HepG2 (cell line): ENCODE data around the gene UQCR10.

ENCODE experiments used
- CHD4 ChIP-seq: fragments of 200-600 bp; sonication (generic); IDR thresholded peaks from 2 replicates; pipeline ENCODE4 v1.7.0; 2017; ENCODE audit warnings: mild to moderate bottlenecking, low read length, borderline replicate concordance
- EZH2 ChIP-seq: conservative IDR thresholded peaks from 2 replicates; pipeline ENCODE4 v1.6.1; 2012; ENCODE audit warnings: mild to moderate bottlenecking, low read depth, low read length, moderate library complexity
- GABPA ChIP-seq, 2 experiments: IDR thresholded peaks; 2 replicates each; pipeline ENCODE4 v1.6.1; 2011 to 2016; ENCODE audit warnings: low read depth in 2 of 2, low read length in 1 of 2, missing biosample characterization in 1 of 2, missing genetic modification characterization in 1 of 2
- GTF2F1 ChIP-seq: fragments of 150-350 bp; IDR thresholded peaks from 2 replicates; pipeline ENCODE4 v1.6.1; 2014; ENCODE audit warnings: low read length
- PAX8 ChIP-seq: sonication (generic); formaldehyde crosslinking; IDR thresholded peaks from 2 replicates; pipeline ENCODE4 v1.8.0; 2022; ENCODE audit warnings: mild to moderate bottlenecking, missing genetic modification reagents, borderline replicate concordance
- POLR2AphosphoS5 ChIP-seq: IDR thresholded peaks from 2 replicates; pipeline ENCODE4 v1.6.1; 2012; ENCODE audit warnings: low read depth, low read length
- TAF1 ChIP-seq: sonication (generic); formaldehyde crosslinking; IDR thresholded peaks from 2 replicates; pipeline ENCODE4 v1.4.0; 2020; ENCODE audit warnings: missing genetic modification reagents
- ZBTB1 ChIP-seq: sonication (generic); formaldehyde crosslinking; IDR thresholded peaks from 2 replicates; pipeline ENCODE4 v1.4.0; 2020; ENCODE audit warnings: missing genetic modification reagents, borderline replicate concordance
- ZNF274 ChIP-seq: sonication (generic); formaldehyde crosslinking; IDR thresholded peaks from 2 replicates; pipeline ENCODE4 v1.5.1; 2020; ENCODE audit warnings: mild to moderate bottlenecking, missing genetic modification reagents
- TF ChIP-seq, protein P1 (sequence below), 2 experiments: sonication (generic) in 1 of 2; formaldehyde crosslinking in 1 of 2; IDR thresholded peaks; 2 replicates each; pipeline versions ENCODE4 v1.4.0 to v1.6.1; 2018 to 2020; ENCODE audit warnings: missing genetic modification reagents in 2 of 2, borderline replicate concordance in 1 of 2, low read depth in 1 of 2, mild to moderate bottlenecking in 1 of 2, missing biosample characterization in 1 of 2
- TF ChIP-seq, protein P2 (sequence below): sonication (generic); formaldehyde crosslinking; IDR thresholded peaks from 2 replicates; pipeline ENCODE4 v1.5.1; 2020; ENCODE audit warnings: missing genetic modification reagents, mild to moderate bottlenecking, borderline replicate concordance
- TF ChIP-seq, protein P3 (sequence below): sonication (generic); formaldehyde crosslinking; IDR thresholded peaks from 2 replicates; pipeline ENCODE4 v1.5.0; 2020; ENCODE audit warnings: mild to moderate bottlenecking, missing genetic modification reagents, moderate library complexity

DNA sequence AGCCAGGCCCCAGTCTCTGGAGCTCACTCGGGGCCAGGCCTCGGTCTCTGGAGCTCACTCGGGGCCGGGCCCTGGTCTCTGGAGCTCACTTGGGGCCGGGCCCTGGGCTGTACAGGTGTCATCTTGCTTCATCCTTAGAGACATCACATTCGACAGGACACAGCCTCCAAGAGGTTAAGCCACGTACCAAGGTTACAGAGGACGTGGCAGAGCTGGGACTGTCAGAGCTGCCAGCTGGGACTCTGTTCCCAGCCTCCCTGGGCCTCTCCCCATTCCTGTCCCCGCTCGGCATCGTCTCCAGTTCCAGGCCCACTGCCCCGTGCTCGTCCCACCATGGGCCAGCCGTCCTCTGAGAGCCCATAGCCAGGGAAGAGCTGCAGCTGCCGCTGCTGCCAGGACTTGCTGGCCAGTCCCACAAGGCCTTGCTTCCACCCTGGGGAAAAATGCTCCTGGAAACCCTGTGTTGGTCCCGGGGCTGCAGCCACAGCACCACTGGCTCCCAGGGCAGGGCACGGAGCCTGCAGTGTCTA is 27.8 kb upstream of the UQCR10 start:
- TF ChIP-seq CHD4 (no peak), TAF1 (CRISPR knock-in tag) (no peak), ZBTB1 (CRISPR knock-in tag) (no peak), GABPA (IDR thresholded peaks at IDR 0.05; ENCODE audit: low read depth, low read length) (no peak), GABPA (CRISPR knock-in tag; IDR thresholded peaks at IDR 0.05; ENCODE audit: low read depth) (no peak), ZNF274 (CRISPR knock-in tag) (no peak), PAX8 (CRISPR knock-in tag) (no peak), GTF2F1 (no peak), POLR2AphosphoS5 (no peak), EZH2 (no peak)
- TF ChIP-seq, protein P1, sequence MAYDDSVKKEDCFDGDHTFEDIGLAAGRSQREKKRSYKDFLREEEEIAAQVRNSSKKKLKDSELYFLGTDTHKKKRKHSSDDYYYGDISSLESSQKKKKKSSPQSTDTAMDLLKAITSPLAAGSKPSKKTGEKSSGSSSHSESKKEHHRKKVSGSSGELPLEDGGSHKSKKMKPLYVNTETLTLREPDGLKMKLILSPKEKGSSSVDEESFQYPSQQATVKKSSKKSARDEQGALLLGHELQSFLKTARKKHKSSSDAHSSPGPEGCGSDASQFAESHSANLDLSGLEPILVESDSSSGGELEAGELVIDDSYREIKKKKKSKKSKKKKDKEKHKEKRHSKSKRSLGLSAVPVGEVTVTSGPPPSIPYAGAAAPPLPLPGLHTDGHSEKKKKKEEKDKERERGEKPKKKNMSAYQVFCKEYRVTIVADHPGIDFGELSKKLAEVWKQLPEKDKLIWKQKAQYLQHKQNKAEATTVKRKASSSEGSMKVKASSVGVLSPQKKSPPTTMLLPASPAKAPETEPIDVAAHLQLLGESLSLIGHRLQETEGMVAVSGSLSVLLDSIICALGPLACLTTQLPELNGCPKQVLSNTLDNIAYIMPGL (CRISPR knock-in tag; IDR thresholded peaks at IDR 0.05; ENCODE audit: borderline replicate concordance in 1 of 2, low read depth in 1 of 2), result no peak
- TF ChIP-seq, protein P2, sequence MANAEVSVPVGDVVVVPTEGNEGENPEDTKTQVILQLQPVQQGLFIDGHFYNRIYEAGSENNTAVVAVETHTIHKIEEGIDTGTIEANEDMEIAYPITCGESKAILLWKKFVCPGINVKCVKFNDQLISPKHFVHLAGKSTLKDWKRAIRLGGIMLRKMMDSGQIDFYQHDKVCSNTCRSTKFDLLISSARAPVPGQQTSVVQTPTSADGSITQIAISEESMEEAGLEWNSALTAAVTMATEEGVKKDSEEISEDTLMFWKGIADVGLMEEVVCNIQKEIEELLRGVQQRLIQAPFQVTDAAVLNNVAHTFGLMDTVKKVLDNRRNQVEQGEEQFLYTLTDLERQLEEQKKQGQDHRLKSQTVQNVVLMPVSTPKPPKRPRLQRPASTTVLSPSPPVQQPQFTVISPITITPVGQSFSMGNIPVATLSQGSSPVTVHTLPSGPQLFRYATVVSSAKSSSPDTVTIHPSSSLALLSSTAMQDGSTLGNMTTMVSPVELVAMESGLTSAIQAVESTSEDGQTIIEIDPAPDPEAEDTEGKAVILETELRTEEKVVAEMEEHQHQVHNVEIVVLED (CRISPR knock-in tag), result no peak
- TF ChIP-seq, protein P3, sequence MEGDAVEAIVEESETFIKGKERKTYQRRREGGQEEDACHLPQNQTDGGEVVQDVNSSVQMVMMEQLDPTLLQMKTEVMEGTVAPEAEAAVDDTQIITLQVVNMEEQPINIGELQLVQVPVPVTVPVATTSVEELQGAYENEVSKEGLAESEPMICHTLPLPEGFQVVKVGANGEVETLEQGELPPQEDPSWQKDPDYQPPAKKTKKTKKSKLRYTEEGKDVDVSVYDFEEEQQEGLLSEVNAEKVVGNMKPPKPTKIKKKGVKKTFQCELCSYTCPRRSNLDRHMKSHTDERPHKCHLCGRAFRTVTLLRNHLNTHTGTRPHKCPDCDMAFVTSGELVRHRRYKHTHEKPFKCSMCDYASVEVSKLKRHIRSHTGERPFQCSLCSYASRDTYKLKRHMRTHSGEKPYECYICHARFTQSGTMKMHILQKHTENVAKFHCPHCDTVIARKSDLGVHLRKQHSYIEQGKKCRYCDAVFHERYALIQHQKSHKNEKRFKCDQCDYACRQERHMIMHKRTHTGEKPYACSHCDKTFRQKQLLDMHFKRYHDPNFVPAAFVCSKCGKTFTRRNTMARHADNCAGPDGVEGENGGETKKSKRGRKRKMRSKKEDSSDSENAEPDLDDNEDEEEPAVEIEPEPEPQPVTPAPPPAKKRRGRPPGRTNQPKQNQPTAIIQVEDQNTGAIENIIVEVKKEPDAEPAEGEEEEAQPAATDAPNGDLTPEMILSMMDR (CRISPR knock-in tag), result no peak
